Uterus (tissue), 4 donors: Measurements from ENCODE around the gene C4orf50. TPM values are rescaled to one million over a fixed set of nuclear protein-coding genes. Genes with fewer than 3 reads are reported as not detected.

Experiments used
- DNase-seq, 2 donors: peaks; one replicate each; pipeline ENCODE4 v3.0.0-alpha.2; 2019 to 2020
- H3K27ac ChIP-seq, 2 donors: fragments of 200-600 bp; sonication (generic); 1 replicate in 1 of 2; 2 replicates in 1 of 2; pipeline ENCODE4 v1.5.1; 2016 to 2018
- H3K27me3 ChIP-seq, 2 donors: fragments of 200-600 bp; sonication (generic); one replicate each; pipeline ENCODE4 v1.5.1; 2018 to 2019; ENCODE audit warnings: control low read depth in 1 of 2
- H3K36me3 ChIP-seq, 2 donors: fragments of 200-600 bp; sonication (generic); one replicate each; pipeline ENCODE4 v1.5.1; 2019; ENCODE audit warnings: control low read depth in 1 of 2
- H3K4me1 ChIP-seq, 2 donors: fragments of 200-600 bp; sonication (generic); one replicate each; pipeline ENCODE4 v1.5.1; 2018 to 2019; ENCODE audit warnings: control low read depth in 1 of 2
- H3K4me3 ChIP-seq, 2 donors: fragments of 200-600 bp; sonication (generic); 1 replicate in 1 of 2; 2 replicates in 1 of 2; pipeline ENCODE4 v1.5.1; 2018 to 2019; ENCODE audit warnings: mild to moderate bottlenecking in 1 of 2
- H3K9me3 ChIP-seq, 2 donors: fragments of 200-600 bp; sonication (generic); one replicate each; pipeline ENCODE4 v1.5.1; 2019; ENCODE audit warnings: control low read depth in 1 of 2
- CTCF ChIP-seq, 4 experiments: fragments of 200-600 bp in 2 of 4; fragments of 450-650 bp in 2 of 4; sonication (generic) in 2 of 4; IDR thresholded peaks; one replicate each; pipeline ENCODE4 v1.5.1; 2016 to 2019; ENCODE audit warnings: antibody characterized with exemption in 4 of 4, mild to moderate bottlenecking in 2 of 4, moderate library complexity in 1 of 4
- POLR2A ChIP-seq, 2 donors: fragments of 450-650 bp; IDR thresholded peaks; one replicate each; pipeline ENCODE4 v1.6.1; 2016; ENCODE audit warnings: antibody characterized with exemption in 2 of 2, mild to moderate bottlenecking in 1 of 2, moderate library complexity in 1 of 2
- intact Hi-C: fragments of 100-400 bp; cut with DNase I; formaldehyde crosslinking; loops from one replicate; pipeline ENCODE4 v1.15.1; 2023; ENCODE audit warnings: low total_unique reads
- total RNA-seq, 4 donors: library from RNA; depleted of rRNA in 3 of 4; stranded (reverse); fragments of >200 nt in 3 of 4; gene quantifications; one replicate each; pipeline versions ENCODE4 v1.1.0 to v1.2.4, GENCODE V29; 2014 to 2023
- donor health status: DM: yes; HTN: yes; CAD: no.

C4orf50 gene
- total RNA-seq, 4 donors from 2014 or later: under 0.01 to 0.07 TPM; not detected in 2

GRCh38 chr4:6049278-6049677, 31.0 kb upstream of the C4orf50 start:
- H3K4me1 ChIP-seq: no peaks in the 10 kb centered on the region
- no peaks in the 10 kb centered on the region for H3K9me3 ChIP-seq
- TF ChIP-seq POLR2A (IDR thresholded peaks at IDR 0.05): no peak
- TF ChIP-seq CTCF (IDR thresholded peaks at IDR 0.05): no peak
- intact Hi-C loops: no loop called here
- H3K27me3 ChIP-seq: no peaks in the 10 kb centered on the region
- H3K27ac ChIP-seq: no peak overlapping the region
- H3K36me3 ChIP-seq: no peaks in the 10 kb centered on the region
- no peak for DNase-seq
- H3K4me3 ChIP-seq: no peak overlapping the region

- no peaks in the 10 kb centered on the region for H3K9me3 ChIP-seq
- no peaks in the 10 kb centered on the region for H3K4me1 ChIP-seq
- H3K27me3 ChIP-seq: no peaks in the 10 kb centered on the region
- no peak overlapping the region for H3K4me3 ChIP-seq
- no peak overlapping the region for H3K27ac ChIP-seq
- TF ChIP-seq POLR2A (IDR thresholded peaks at IDR 0.05) (no peak), CTCF (IDR thresholded peaks at IDR 0.05) (no peak)
- DNase-seq: no peak
- intact Hi-C loops: no loop called here
- no peaks in the 10 kb centered on the region for H3K36me3 ChIP-seq
Observed at GRCh38 chr4:6048537-6048936, 30.3 kb upstream of the C4orf50 start.

GRCh38 chr4:6047130-6047673, 29.0 kb upstream of the C4orf50 start:
- Histone ChIP-seq H3K9me3 (no peaks in the 10 kb centered on the region), H3K4me1 (no peaks in the 10 kb centered on the region), H3K36me3 (no peaks in the 10 kb centered on the region), H3K27me3 (no peaks in the 10 kb centered on the region), H3K4me3 (no peak overlapping the region), H3K27ac (no peak overlapping the region)
- TF ChIP-seq CTCF (IDR thresholded peaks at IDR 0.05) (no peak), POLR2A (IDR thresholded peaks at IDR 0.05) (no peak)
- DNase-seq: no peak
- intact Hi-C loops: no loop called here

GRCh38 chr4:6046526-6047129, 28.4 kb upstream of the C4orf50 start:
- no peaks in the 10 kb centered on the region for H3K36me3 ChIP-seq
- TF ChIP-seq POLR2A (IDR thresholded peaks at IDR 0.05) (no peak), CTCF (IDR thresholded peaks at IDR 0.05) (no peak)
- intact Hi-C loops: no loop called here
- no peak for DNase-seq
- H3K9me3 ChIP-seq: no peaks in the 10 kb centered on the region
- H3K27me3 ChIP-seq: no peaks in the 10 kb centered on the region
- H3K27ac ChIP-seq: no peak overlapping the region
- no peak overlapping the region for H3K4me3 ChIP-seq
- no peaks in the 10 kb centered on the region for H3K4me1 ChIP-seq

- no peak for DNase-seq
- Histone ChIP-seq H3K27me3 (no peaks in the 10 kb centered on the region), H3K27ac (no peak overlapping the region), H3K9me3 (no peaks in the 10 kb centered on the region), H3K36me3 (no peaks in the 10 kb centered on the region), H3K4me1 (no peaks in the 10 kb centered on the region), H3K4me3 (no peak overlapping the region)
- intact Hi-C loops: no loop called here
- no peak for TF ChIP-seq POLR2A (IDR thresholded peaks at IDR 0.05)
- no peak for TF ChIP-seq CTCF (IDR thresholded peaks at IDR 0.05)
Observed at GRCh38 chr4:6044805-6045204, 26.6 kb upstream of the C4orf50 start.
